Pancreas (tissue), 10 donors: ENCODE measurements around the gene VSNL1. TPM values are rescaled to one million over a fixed set of nuclear protein-coding genes. Genes with fewer than 3 reads are reported as not detected.
A peak's percentile ranks its signal among the peaks of the same experiment; 100 is the strongest.

Experiments used
- ATAC-seq, 4 donors: fragments of 200-7000 bp; cut with Tn5 transposase; one replicate each; pipeline versions ENCODE4 v1.8.0 to v1.9.1; 2020; ENCODE audit warnings: mild to moderate bottlenecking in 4 of 4, moderate library complexity in 4 of 4
- DNase-seq, 6 donors: peaks; one replicate each; pipeline ENCODE4 v3.0.0-alpha.2; 2020
- FAIRE-seq: peaks from 2 replicates; lab custom pipeline; 2012; peaks lifted over from hg19 to GRCh38; lab: Jason Lieb, UNC
- H3K27ac ChIP-seq, 4 donors: fragments of 200-600 bp; sonication (generic); 1 replicate in 3 of 4; 2 replicates in 1 of 4; pipeline versions ENCODE4 v1.5.0 to v1.8.0; 2020
- H3K27me3 ChIP-seq, 4 donors: fragments of 200-600 bp; one replicate each; pipeline ENCODE4 v1.8.0; 2021
- H3K36me3 ChIP-seq, 3 donors: fragments of 200-600 bp; sonication (generic) in 1 of 3; one replicate each; pipeline versions ENCODE4 v1.5.0 to v1.8.0; 2020 to 2021
- H3K4me1 ChIP-seq, 3 donors: fragments of 200-600 bp; one replicate each; pipeline ENCODE4 v1.8.0; 2021
- H3K4me3 ChIP-seq, 4 donors: fragments of 200-600 bp; sonication (generic) in 2 of 4; one replicate each; pipeline versions ENCODE4 v1.5.0 to v1.8.0; 2020 to 2021
- H3K9me3 ChIP-seq, 4 donors: fragments of 200-600 bp; one replicate each; pipeline ENCODE4 v1.8.0; 2021
- WGBS, 2 donors: extraction: QIAGEN DNeasy Blood & Tissue Kit; methylation state at CpG; one replicate each; pipeline ENCODE4 v1.1.7; 2013; 5-methylcytosine and 5-hydroxymethylcytosine counted together
- intact Hi-C, 3 donors: fragments of 100-400 bp; cut with DNase I; formaldehyde crosslinking; loops; one replicate each; pipeline versions ENCODE4 v1.11.1 to v1.14.2; 2022
- polyA plus RNA-seq, 2 donors: library from polyadenylated mRNA; stranded (reverse); fragments of 200-250 nt; gene quantifications; one replicate each; pipeline ENCODE4 v1.2.3, GENCODE V29; 2013
- total RNA-seq, 6 donors: library from RNA; stranded (reverse); fragmentation: NEBNext Ultra II Directional in 4 of 6; extraction: Animal tissue kit (Norgen Biotek cat#: 25700) in 4 of 6; gene quantifications; one replicate each; pipeline versions ENCODE4 v1.2.1 to v1.2.4, GENCODE V29; 2021 to 2023
- TF ChIP-seq, protein P1 (sequence below), 4 donors: fragments of 200-600 bp; sonication (generic) in 3 of 4; IDR thresholded peaks; one replicate each; pipeline versions ENCODE4 v1.5.0 to v1.8.0; 2021; ENCODE audit warnings: antibody characterized with exemption in 4 of 4
- donor health status: healthy with polysubstance abuse.
- donor health status: DM: no; HTN: no; CAD: no; lungs with moderate emphysema.
- donor health status: DM: no; HTN: no; CAD: no.
- donor health status: control.
- donor health status: control.
- donor health status: Bipolar disorder and iron deficiency.
- donor health status: DM: yes; HTN: yes; CAD: no.
- donor health status: DM: no; HTN: no; CAD: no.
- donor health status: DM: no; HTN: no; CAD: no.
- donor health status: DM: yes; HTN: yes; CAD: no.

VSNL1 gene
- total and polyA plus RNA-seq, 8 donors: 0.09 to 2.6 (median 0.56) TPM

- Histone ChIP-seq H3K27me3 (no peaks in the 10 kb centered on the region), H3K36me3 (no peaks in the 10 kb centered on the region), H3K4me3 (no peak overlapping the region), H3K9me3 (no peaks in the 10 kb centered on the region), H3K4me1 (no peaks in the 10 kb centered on the region), H3K27ac (no peak overlapping the region)
- 85 to 91% methylated on average over 2 of the region's 2 CpGs for WGBS, 2 donors
- TF ChIP-seq, protein P1, sequence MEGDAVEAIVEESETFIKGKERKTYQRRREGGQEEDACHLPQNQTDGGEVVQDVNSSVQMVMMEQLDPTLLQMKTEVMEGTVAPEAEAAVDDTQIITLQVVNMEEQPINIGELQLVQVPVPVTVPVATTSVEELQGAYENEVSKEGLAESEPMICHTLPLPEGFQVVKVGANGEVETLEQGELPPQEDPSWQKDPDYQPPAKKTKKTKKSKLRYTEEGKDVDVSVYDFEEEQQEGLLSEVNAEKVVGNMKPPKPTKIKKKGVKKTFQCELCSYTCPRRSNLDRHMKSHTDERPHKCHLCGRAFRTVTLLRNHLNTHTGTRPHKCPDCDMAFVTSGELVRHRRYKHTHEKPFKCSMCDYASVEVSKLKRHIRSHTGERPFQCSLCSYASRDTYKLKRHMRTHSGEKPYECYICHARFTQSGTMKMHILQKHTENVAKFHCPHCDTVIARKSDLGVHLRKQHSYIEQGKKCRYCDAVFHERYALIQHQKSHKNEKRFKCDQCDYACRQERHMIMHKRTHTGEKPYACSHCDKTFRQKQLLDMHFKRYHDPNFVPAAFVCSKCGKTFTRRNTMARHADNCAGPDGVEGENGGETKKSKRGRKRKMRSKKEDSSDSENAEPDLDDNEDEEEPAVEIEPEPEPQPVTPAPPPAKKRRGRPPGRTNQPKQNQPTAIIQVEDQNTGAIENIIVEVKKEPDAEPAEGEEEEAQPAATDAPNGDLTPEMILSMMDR (IDR thresholded peaks at IDR 0.05): no peak
- FAIRE-seq (no peak), DNase-seq (no peak), ATAC-seq (no peak)
- intact Hi-C loops: no loop called here
These were observed 99.9 kb downstream of the VSNL1 start for GRCh38 chr2:17640406-17640805.

DNA sequence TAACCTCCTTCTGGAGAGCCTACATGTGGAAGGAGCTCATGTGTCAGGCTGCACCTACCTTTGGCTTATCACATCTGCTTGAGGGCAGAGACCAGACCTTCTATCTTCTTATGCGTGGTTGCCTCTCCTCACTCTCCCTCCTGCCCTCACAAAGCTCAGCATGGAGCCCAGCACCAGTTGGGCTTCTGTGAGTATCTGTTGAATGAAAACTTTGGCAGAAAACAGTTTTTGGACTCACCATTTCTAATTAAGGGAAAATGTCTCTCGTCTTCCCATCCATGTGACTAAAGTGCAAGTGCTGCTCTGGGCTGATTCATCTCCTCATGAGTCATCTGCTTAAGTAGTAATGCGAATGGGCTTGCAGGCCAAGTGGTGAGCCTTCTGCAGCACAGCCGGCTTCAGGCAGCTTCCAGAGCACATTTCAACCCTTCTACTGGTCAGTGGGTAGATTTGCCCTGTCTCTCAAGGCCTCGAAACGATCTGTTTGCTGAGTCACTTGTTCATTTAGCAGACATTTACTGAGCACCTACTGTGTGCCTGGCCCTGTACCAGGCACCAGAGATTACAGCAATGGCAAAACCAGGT lies 102.6 kb downstream of the VSNL1 start:
- peak in 3 of 4 donors; percentile 56 to 64 (median 62) for ATAC-seq
- Histone ChIP-seq H3K9me3 (no peaks in the 10 kb centered on the region), H3K27ac (no peak overlapping the region), H3K4me1 (peaks cover 0 to 8% (median 0%) of the 10 kb centered on the region in 3 donors), H3K27me3 (no peaks in the 10 kb centered on the region), H3K4me3 (no peak overlapping the region), H3K36me3 (no peaks in the 10 kb centered on the region)
- TF ChIP-seq, protein P1 (IDR thresholded peaks at IDR 0.05): no peak
- peak in 1 of 6 donors; percentile 33 for DNase-seq
- no peak for FAIRE-seq
- WGBS, 2 donors: 80 to 85% methylated on average over 6 of the region's 6 CpGs
- intact Hi-C loops: no loop called here

DNA sequence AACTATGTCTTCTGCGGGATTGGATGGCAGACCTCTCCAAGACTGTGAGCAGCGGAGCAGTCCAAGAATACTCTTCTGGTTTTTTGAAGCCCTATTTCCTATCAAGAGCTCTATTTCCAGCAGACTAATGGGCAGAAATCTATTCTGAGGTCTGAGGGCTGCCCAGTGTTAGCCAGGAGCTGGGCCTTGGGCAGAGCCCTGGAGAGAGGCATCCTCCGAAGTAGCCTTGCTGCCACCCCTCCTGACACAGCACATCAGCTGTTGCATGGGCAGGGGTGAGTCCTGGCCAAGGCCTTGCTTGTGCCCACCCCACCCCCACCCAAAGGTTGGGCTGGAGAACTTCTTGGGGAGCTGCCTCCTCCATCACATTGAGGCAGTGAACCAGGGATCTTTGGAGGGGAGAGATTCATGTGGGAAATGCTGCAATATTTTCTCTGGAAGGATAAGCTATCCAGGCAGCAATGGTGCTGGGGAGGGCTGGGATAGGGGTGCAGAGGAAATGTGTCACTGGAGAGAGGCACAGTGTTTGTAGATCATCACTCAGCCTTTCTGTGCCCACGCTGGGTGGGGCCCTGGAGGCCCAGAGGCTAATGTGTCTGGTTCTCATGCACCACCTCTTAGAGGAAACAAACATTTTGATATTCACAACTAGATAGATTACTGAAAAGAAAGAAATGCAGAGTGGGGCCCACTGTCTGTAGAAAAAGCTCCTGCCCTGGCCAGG lies 104.7 kb downstream of the VSNL1 start:
- intact Hi-C loops: no loop called here
- no peak overlapping the region for H3K27ac ChIP-seq
- H3K4me3 ChIP-seq: no peak overlapping the region
- TF ChIP-seq, protein P1 (IDR thresholded peaks at IDR 0.05): no peak
- DNase-seq: no peak
- no peaks in the 10 kb centered on the region for H3K27me3 ChIP-seq
- no peaks in the 10 kb centered on the region for H3K36me3 ChIP-seq
- no peak for FAIRE-seq
- WGBS, 2 donors: 77 to 84% methylated on average over 4 of the region's 4 CpGs
- no peaks in the 10 kb centered on the region for H3K9me3 ChIP-seq
- no peak for ATAC-seq
- H3K4me1 ChIP-seq: peaks cover 0 to 8% (median 0%) of the 10 kb centered on the region in 3 donors

- ATAC-seq: peak; percentile 84 to 94 (median 90)
- no peaks in the 10 kb centered on the region for H3K27me3 ChIP-seq
- 0 to 2% methylated on average over 3 of the region's 3 CpGs for WGBS, 2 donors
- H3K9me3 ChIP-seq: no peaks in the 10 kb centered on the region
- no peaks in the 10 kb centered on the region for H3K36me3 ChIP-seq
- H3K4me1 ChIP-seq: peaks cover 0 to 8% (median 0%) of the 10 kb centered on the region in 3 donors
- DNase-seq: peak in 3 of 6 donors; percentile 37 to 72 (median 46)
- intact Hi-C loops: no loop called here
- no peak overlapping the region for H3K27ac ChIP-seq
- TF ChIP-seq, protein P1 (IDR thresholded peaks at IDR 0.05): peak; percentile 61 to 75 (median 66)
- no peak overlapping the region for H3K4me3 ChIP-seq
- FAIRE-seq: peak; percentile 94
These were observed 105.6 kb downstream of the VSNL1 start for GRCh38 chr2:17646081-17646554.
